Activated B cell treated with CpG ODN at 0.5 μM for 24 hours (primary cell): ENCODE measurements around the gene PAK4. TPM values are rescaled to one million over a fixed set of nuclear protein-coding genes. Genes with fewer than 3 reads are reported as not detected.

Source experiments
- ATAC-seq: fragments of 200-7000 bp; cut with Tn5 transposase; one replicate; pipeline ENCODE4 v1.10.0; 2021; ENCODE audit warnings: low read depth, mild to moderate bottlenecking, moderate library complexity
- CTCF ChIA-PET: fragments of 350-600 bp; sonication (Branson Sonifier 250); formaldehyde crosslinking; loops from one replicate; lab custom pipeline; 2021; ENCODE audit warnings: antibody characterized with exemption; lab: Charles Lee
- POLR2A ChIA-PET: fragments of 350-600 bp; sonication (Branson Sonifier 250); formaldehyde crosslinking; loops from one replicate; lab custom pipeline; 2021; ENCODE audit warnings: antibody characterized with exemption; lab: Charles Lee
- DNase-seq: peaks from one replicate; pipeline ENCODE4 v3.0.0; 2022
- H3K27ac Mint-ChIP-seq: one replicate; pipeline ENCODE4 v1.8.0; 2020; ENCODE audit warnings: mixed read lengths
- H3K27me3 Mint-ChIP-seq: one replicate; pipeline ENCODE4 v1.8.0; 2021; ENCODE audit warnings: mixed read lengths
- H3K36me3 Mint-ChIP-seq: one replicate; pipeline ENCODE4 v1.8.0; 2021; ENCODE audit warnings: low read depth, mixed read lengths
- H3K4me1 Mint-ChIP-seq: one replicate; pipeline ENCODE4 v1.8.0; 2021; ENCODE audit warnings: mixed read lengths
- H3K4me3 Mint-ChIP-seq: one replicate; pipeline ENCODE4 v1.8.0; 2020; ENCODE audit warnings: mild to moderate bottlenecking, mixed read lengths
- H3K9me3 Mint-ChIP-seq: one replicate; pipeline ENCODE4 v1.8.0; 2020; ENCODE audit warnings: mixed read lengths
- intact Hi-C: fragments of 100-400 bp; cut with micrococcal nuclease; formaldehyde crosslinking; loops from one replicate; pipeline ENCODE4 v1.15.1; 2024
- total RNA-seq: library from RNA; stranded (reverse); gene quantifications from 2 replicates; pipeline ENCODE4 v1.2.3, GENCODE V29; 2022
- TF ChIP-seq, protein P1 (sequence below): fragments of 200-600 bp; IDR thresholded peaks from one replicate; pipeline ENCODE4 v1.8.0; 2022; ENCODE audit warnings: antibody characterized with exemption, mild to moderate bottlenecking

The PAK4 gene
- total RNA-seq, 1 donor from 2014 or later = 14.2 TPM

DNA sequence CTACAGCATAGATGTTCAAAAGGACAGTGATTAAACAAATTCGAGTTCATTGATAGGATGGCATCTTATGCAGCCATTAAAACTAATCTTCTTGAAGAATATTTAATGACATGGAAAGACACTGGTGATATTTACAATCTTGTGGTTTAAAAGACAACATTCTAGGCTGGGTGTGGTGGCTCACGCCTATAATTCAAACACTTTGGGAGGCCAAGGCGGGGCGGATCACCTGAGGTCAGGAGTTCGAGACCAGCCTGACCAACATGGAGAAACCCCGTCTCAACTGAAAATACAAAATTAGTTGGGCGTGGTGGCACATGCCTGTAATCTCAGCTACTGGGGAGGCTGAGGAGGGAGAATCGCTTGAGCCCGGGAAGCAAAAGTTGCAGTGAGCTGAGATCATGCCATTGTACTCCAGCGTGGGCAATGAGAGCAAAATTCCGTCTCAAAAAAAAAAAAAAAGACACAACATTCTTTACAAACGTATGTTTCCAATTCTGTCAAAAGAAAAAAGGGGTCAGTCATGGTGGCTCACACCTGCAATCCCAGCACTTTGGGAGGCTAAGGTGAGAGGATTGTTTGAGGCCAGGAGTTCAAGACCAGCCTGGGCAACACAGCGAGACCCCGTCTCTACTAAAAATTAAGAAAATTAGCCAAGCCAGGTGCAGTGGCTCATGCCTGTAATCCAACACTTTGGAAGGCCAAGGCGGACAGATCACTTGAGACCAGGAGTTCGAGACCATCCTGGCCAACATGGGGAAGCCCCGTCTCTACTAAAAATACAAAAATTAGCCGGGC is 2.5 kb upstream of the PAK4 start:
- intact Hi-C loops = loop anchor here (1.0 to 10.0 kb wide), 6 partner anchors 64 to 712 kb away; partner anchors contain the start of genes DYRK1B and PLEKHG2
- POLR2A ChIA-PET = interaction anchor here (0.6 to 1.6 kb wide), 4 partner anchors 194 to 289 kb away, joined by 3 to 6 read pairs (median 4); partner anchors contain the start of gene PLEKHG2
- H3K9me3 Mint-ChIP-seq = no peaks in the 10 kb centered on the region
- H3K4me3 Mint-ChIP-seq = no peak overlapping the region
- no peak overlapping the region for H3K27ac Mint-ChIP-seq
- CTCF ChIA-PET = interaction anchor here (0.9 to 1.7 kb wide), 10 partner anchors 86 to 429 kb away, joined by 3 to 40 read pairs (median 4); partner anchors contain the start of gene EID2B
- no peak for DNase-seq
- peaks cover 32% of the 10 kb centered on the region for H3K4me1 Mint-ChIP-seq
- no peak for ATAC-seq
- H3K27me3 Mint-ChIP-seq = peaks cover 5% of the 10 kb centered on the region
- H3K36me3 Mint-ChIP-seq = peaks cover 4% of the 10 kb centered on the region
- TF ChIP-seq, protein P1, sequence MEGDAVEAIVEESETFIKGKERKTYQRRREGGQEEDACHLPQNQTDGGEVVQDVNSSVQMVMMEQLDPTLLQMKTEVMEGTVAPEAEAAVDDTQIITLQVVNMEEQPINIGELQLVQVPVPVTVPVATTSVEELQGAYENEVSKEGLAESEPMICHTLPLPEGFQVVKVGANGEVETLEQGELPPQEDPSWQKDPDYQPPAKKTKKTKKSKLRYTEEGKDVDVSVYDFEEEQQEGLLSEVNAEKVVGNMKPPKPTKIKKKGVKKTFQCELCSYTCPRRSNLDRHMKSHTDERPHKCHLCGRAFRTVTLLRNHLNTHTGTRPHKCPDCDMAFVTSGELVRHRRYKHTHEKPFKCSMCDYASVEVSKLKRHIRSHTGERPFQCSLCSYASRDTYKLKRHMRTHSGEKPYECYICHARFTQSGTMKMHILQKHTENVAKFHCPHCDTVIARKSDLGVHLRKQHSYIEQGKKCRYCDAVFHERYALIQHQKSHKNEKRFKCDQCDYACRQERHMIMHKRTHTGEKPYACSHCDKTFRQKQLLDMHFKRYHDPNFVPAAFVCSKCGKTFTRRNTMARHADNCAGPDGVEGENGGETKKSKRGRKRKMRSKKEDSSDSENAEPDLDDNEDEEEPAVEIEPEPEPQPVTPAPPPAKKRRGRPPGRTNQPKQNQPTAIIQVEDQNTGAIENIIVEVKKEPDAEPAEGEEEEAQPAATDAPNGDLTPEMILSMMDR = no peak

DNA sequence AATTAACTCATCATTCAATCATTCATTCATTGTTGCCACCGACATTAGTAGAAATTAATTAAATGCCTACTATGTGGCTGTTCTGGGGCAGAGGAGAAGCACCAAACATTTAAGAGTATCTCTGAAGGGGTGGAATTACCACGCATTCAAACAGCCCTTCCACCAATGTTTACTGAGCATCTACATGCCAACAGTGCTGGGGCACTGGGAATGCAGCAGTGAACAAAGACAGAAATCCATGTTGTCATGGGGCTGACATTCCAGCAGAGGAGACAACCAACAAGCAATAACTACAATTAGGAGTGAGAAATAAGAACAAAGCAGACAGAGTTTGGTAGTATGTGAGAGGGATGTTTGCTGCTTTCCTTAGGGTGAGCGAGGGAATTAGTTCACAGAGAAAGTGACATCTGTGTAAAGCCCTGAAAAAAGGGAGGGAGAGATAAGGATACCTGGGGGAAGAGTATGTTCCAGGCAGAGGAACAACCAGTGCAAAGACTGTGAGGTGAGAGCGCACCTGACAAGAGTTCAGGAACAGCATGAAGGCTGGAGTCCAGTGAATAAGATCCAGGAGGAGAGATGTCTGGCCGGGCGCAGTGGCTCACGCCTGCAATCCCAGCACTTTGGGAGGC is 1.3 kb upstream of the PAK4 start:
- H3K27ac Mint-ChIP-seq = peak overlapping the region; percentile 16
- DNase-seq = no peak
- H3K4me1 Mint-ChIP-seq = peaks cover 34% of the 10 kb centered on the region
- no peaks in the 10 kb centered on the region for H3K9me3 Mint-ChIP-seq
- CTCF ChIA-PET = no interaction called here
- peak overlapping the region; percentile 15 for H3K4me3 Mint-ChIP-seq
- H3K27me3 Mint-ChIP-seq = peaks cover 5% of the 10 kb centered on the region
- POLR2A ChIA-PET = no interaction called here
- TF ChIP-seq, protein P1 = no peak
- intact Hi-C loops = loop anchor here (2.0 to 10.0 kb wide), 2 partner anchors 267 to 711 kb away; partner anchors contain the start of genes DYRK1B, MED29 and PAF1
- no peak for ATAC-seq
- peaks cover 4% of the 10 kb centered on the region for H3K36me3 Mint-ChIP-seq

DNA sequence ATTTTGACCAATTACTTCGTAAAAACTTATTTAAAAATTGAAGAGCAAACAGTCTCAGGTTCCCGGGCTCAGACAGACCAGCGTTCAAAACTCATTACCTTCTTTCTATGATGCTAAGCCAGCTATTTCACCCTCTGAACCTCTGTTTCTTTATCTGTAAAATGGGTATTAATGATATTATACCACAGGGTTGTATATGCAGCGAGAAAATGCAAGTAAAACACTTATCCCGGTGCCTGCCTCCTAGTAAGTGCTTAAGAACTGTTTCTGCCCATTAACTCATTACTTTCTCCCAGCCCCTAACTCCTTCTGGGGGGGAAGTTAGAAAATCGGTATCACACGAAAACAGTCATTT is 410 bp upstream of the PAK4 start:
- H3K9me3 Mint-ChIP-seq = no peaks in the 10 kb centered on the region
- ATAC-seq = no peak
- TF ChIP-seq, protein P1 = no peak
- peak overlapping the region; percentile 93 for H3K27ac Mint-ChIP-seq
- ChIA-PET POLR2A (interaction anchor here (1.9 kb wide), 1 partner anchor 310 kb away, joined by 11 read pairs; the partner anchor contains the start of gene RPS16), CTCF (interaction anchor here (2.3 kb wide), 1 partner anchor 203 kb away, joined by 4 read pairs; no protein-coding TSS in a partner anchor)
- peaks cover 38% of the 10 kb centered on the region for H3K4me1 Mint-ChIP-seq
- H3K27me3 Mint-ChIP-seq = peaks cover 5% of the 10 kb centered on the region
- DNase-seq = no peak
- H3K36me3 Mint-ChIP-seq = peaks cover 4% of the 10 kb centered on the region
- H3K4me3 Mint-ChIP-seq = peak overlapping the region; percentile 94
- intact Hi-C loops = loop anchor here (2.0 to 10.0 kb wide), 3 partner anchors 217 to 710 kb away; partner anchors contain the start of genes DYRK1B, MED29, PAF1 and SAMD4B

DNA sequence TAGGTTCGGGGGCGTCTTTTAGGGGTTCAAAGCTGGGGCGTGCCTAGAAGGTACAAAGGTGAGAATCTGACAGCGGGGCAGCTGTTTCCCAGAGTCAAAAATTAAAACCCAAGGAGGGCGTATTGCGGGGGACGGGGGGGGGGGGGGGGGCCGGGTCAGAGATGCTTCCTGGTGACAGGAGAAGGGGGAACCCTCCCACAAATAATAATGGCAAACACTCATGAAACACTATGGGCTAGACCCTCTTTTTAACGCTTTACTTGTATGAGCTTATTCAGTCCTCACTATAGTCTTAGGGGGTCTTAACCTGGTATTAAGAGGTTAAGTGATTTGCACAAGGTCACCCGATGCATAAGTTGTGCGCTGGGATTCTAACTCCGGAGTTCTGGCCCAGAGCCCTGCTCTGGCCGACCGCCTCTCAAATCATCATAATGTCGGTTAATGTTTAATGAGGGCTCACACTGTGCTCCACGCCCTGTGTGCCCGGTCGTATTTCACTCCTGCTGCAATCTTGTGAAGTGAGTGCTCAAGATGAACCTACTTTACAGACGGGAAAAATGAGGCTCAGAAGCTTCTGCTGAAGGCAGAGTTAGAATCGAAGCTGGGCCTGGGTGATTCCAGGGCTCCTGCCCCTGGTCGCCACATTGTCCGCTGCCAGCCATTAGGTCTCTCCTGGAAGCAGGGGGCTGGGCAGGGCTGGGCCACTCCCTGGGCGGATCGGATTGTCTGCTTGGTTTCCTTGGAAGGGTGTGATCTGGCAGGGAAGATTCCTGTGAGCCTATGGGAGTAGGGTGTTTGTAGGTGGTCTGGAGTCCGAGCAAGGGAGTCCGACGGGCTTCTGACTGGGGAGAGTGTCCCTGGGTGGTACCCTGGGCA is 964 bp downstream of the PAK4 start:
- no peak for DNase-seq
- TF ChIP-seq, protein P1 = no peak
- ATAC-seq = no peak
- peak overlapping the region; percentile 93 for H3K27ac Mint-ChIP-seq
- intact Hi-C loops = loop anchor here (5.0 to 10.0 kb wide), 2 partner anchors 216 to 708 kb away; partner anchors contain the start of genes DYRK1B and SAMD4B
- no peaks in the 10 kb centered on the region for H3K9me3 Mint-ChIP-seq
- ChIA-PET CTCF (interaction anchor here (0.6 to 2.3 kb wide), 2 partner anchors 11 to 201 kb away, joined by 3 to 4 read pairs; no protein-coding TSS in a partner anchor), POLR2A (interaction anchor here (0.5 to 1.9 kb wide), 6 partner anchors 215 to 1527 kb away, joined by 3 to 11 read pairs (median 4); partner anchors contain the start of gene RPS16)
- H3K36me3 Mint-ChIP-seq = peaks cover 4% of the 10 kb centered on the region
- H3K27me3 Mint-ChIP-seq = peaks cover 1% of the 10 kb centered on the region
- H3K4me1 Mint-ChIP-seq = peaks cover 50% of the 10 kb centered on the region
- peak overlapping the region; percentile 94 for H3K4me3 Mint-ChIP-seq
